GM18505 (cell line): Measurements from ENCODE around the gene SELENOP.
A peak's percentile ranks its signal among the peaks of the same experiment; 100 is the strongest.

Experiments used
- ATAC-seq: cut with Tn5 transposase; IDR thresholded peaks from one replicate; pipeline ENCODE4 v1.9.1; 2021; ENCODE audit not compliant: unreplicated experiment
- POLR2A ChIP-seq: IDR thresholded peaks from 4 replicates; pipeline ENCODE4 v1.6.1; 2011; ENCODE audit warnings: borderline replicate concordance; ENCODE audit not compliant: insufficient read depth, insufficient read length; ENCODE audit errors: extremely low read depth

The SELENOP gene

DNA sequence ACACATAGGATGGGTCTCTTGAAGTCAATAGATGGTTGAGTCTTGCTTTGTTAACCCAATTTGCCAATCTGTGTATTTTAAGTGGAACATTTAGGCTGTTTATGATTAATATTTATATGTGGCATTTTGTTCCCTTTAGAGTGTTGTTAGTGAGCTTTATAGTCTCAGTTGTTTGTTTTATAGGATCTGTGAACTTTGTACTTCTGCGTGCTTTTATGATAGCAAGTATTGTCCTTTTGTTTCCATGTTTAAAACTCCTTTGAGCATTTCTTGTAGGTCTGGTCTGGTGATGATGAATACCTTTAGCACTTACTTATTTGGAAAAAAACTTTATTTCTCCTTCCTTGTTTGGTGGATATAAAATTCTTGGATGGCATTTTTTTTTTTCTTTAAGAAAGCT lies 23.8 kb downstream of the SELENOP start:
- no peak for ATAC-seq
- no peak for TF ChIP-seq POLR2A

GRCh38 chr5:42787073-42787472 lies 24.6 kb downstream of the SELENOP start:
- no peak for TF ChIP-seq POLR2A
- no peak for ATAC-seq

DNA sequence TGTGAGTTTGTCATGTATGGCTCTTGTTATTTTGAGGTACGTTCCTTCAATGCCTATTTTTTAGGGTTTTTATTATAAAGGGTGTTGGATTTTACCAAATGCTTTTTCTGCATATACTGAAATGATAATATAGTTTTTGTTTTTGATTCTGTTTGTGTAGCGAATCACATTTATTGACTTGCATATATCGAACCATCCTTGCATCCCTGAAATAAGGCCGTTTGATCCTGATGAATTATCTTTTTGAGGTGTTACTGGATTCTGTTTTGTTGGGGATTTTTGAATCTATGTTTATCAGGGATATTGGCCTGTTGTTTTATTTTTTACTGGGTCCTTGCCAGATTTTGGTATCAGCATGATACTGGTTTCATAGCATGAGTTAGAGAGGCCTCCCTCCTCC lies 25.9 kb downstream of the SELENOP start:
- no peak for ATAC-seq
- no peak for TF ChIP-seq POLR2A

- no peak for ATAC-seq
- TF ChIP-seq POLR2A: no peak
Measured at GRCh38 chr5:42784132-42784531, 27.6 kb downstream of the SELENOP start.

DNA sequence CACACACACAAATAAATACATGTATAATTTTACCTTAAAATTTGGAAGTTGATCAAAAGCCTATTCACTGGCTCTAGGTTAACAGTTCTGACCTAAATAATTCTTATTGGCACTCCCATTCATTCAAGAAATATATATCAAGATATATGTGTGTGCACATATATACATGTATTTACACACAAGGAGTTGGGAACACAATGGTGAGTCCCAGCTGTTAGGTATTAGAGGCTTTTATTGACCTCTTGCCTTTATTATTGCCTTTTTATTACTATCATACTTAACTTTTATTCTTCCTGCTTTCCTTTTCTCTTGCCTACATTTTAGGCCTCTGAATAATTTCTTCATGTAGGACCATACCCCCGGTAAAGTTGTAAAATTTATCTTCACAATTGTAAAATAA lies 30.1 kb downstream of the SELENOP start:
- TF ChIP-seq POLR2A: no peak
- no peak for ATAC-seq

- no peak for TF ChIP-seq POLR2A
- ATAC-seq: peak; percentile 47
Measured at GRCh38 chr5:42779083-42779482, 32.6 kb downstream of the SELENOP start.

DNA sequence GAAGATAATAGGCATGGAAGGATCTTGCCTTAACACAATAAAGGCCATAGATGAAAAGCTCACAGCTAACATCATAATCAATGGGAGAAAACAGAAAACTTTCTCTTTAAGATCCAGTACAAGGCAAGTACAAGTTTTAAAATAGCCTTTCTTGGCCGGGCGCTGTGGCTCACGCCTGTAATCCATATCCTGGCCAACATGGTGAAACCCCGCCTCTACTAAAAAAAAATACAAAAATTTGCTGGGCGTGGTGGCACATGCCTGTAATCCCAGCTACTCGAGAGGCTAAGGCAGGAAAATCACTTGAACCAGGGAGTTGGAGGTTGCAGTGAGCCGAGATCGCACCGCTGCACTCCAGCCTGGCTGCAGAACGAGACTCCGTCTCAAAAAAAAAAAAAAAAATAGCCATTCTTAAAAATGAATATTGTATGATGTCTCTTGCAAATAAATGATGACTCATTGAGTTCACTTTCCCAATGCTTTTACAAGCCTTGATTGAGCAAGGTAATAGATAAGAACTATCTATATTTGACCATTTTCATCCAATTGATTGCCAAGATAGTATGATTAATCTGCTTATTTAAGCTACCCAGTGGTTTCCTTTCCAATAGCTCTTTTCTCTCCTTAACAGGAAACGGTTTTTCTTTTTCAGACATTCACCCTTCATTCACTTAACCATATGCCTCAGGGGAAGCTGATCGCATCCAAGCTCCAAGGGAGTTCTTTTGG lies 39.3 kb downstream of the SELENOP start:
- no peak for ATAC-seq
- no peak for TF ChIP-seq POLR2A

DNA sequence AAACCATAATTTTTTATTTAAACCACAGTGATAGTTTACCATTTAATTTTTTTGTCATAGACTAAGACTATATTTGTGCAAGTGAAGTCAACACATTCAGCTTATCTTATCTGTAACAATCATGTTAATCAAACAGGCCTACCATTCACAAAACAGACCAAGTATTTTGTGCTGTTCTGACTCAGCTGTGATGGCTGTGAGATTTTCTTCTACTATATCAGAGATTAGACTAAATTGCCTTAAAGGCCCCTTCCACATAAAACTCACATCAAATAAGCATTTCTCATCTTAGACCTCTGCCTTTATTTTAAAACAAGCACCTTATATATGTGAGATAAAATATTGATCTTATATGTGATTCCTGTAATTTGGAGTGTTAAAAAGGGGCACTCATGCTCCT lies 41.7 kb downstream of the SELENOP start:
- ATAC-seq: no peak
- TF ChIP-seq POLR2A: no peak

DNA sequence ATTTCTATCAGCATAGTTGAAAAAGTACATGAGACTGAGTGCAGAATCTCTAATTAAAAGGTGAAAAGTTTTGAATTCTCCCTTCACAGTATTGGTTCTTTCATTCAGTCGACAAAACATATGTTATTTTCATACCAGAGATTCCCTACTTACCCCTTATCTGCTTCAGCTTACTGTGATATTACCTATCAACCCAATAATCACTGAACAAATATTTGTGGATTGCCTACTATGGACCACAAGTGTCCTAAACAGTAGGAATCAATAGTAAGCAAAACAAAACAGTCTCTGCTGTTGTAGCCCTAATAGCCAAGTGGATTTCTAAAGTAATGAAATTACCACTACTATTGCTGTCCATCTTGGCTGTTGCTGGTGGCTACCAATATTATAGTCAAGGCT lies 43.6 kb downstream of the SELENOP start:
- no peak for ATAC-seq
- TF ChIP-seq POLR2A: no peak

DNA sequence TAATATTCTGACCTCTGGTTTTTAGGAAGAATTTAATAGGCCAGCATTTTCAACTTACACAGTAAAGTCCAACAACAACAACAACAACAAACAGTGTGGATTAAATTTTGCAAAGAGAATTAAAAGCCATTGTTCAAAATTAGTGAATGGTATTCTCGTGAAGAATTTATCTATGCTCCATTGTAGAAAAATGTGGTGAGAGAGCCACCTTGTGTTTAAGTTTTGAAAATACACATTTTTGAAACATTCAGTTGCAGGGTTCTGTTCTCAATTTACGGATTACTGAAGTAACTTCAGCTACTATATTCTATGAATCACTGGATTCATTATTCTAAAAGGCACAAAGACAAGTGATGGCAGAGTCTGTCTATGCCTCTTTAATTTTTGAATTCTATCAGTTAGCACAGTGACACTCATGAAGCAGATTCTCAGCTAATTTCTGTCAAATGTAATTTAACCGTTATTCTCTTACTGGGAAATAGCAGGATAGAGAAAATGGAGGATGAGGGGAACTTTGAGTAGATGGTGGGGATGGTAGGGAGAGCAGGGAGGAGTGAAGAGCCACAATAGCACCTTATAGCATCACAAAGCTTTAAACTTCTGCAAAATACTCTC lies 44.1 kb downstream of the SELENOP start:
- TF ChIP-seq POLR2A: no peak
- no peak for ATAC-seq

DNA sequence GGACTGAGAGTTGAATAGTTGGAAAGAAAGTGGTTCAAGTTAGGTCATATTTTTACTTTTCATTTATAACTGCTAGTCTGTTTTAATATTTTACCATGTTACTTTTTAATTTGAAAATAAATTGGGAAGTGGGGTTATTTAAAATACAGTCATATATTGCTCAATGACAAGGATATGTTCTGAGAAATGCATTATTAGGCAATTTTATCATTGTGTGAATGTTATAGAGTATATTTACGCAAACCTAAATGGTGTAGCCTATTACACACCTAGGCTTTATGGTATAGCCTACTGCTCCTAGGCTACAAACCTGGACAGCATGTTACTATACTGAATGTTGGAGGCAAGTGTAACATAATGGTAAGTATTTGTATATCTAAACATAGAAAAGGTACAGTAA lies 49.9 kb downstream of the SELENOP start:
- ATAC-seq: no peak

DNA sequence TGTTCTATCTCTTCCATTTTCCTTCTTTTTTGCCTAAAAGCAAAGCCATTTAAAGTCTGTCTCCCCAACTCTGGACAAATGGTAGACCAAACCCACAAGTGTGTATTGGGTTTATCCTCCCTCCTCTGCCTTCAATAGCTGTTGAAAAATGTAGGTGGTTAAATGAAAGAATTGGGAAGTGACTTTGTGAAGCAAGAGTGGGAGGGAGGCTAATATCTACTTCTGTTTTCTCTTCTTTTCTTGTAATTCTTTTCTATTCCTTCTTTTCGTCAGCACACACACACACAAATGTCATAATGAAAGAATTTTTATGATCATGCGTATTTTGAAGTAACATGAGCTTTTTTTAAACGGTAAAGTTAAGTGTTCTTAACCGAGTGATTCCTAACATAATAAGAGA lies 51.3 kb downstream of the SELENOP start:
- TF ChIP-seq POLR2A: no peak
- no peak for ATAC-seq

More for the DNA sequence above, 49.9 kb downstream of the SELENOP start:
- no peak for TF ChIP-seq POLR2A

GRCh38 chr5:42759456-42759855 lies 52.2 kb downstream of the SELENOP start:
- TF ChIP-seq POLR2A: no peak
- no peak for ATAC-seq
